ENCODE data around the gene GPR52.

The GPR52 gene

GRCh38 chr1:174469052-174469451 lies 21.3 kb downstream of the GPR52 start:
- no peak for FAIRE-seq
- TF ChIP-seq TAF1 (IDR thresholded peaks at IDR 0.05; ENCODE audit: borderline replicate concordance, low read depth, low read length) = no peak
- TF ChIP-seq POLR2A (IDR thresholded peaks at IDR 0.05; ENCODE audit: low read depth, low read length) = no peak
- TF ChIP-seq POLR2AphosphoS5 (IDR thresholded peaks at IDR 0.05; ENCODE audit: low read depth, low read length) = no peak
- DNase-seq (ENCODE audit: insufficient read length) = no peak

- DNase-seq (ENCODE audit: insufficient read length) (no peak), FAIRE-seq (peak; percentile 67)
- TF ChIP-seq TAF1 (IDR thresholded peaks at IDR 0.05; ENCODE audit: borderline replicate concordance, low read depth, low read length) = no peak
- TF ChIP-seq POLR2A (IDR thresholded peaks at IDR 0.05; ENCODE audit: low read depth, low read length) = no peak
- TF ChIP-seq POLR2AphosphoS5 (IDR thresholded peaks at IDR 0.05; ENCODE audit: low read depth, low read length) = no peak
These were observed 21.9 kb downstream of the GPR52 start for GRCh38 chr1:174469687-174470086.

GRCh38 chr1:174479281-174479680 lies 31.5 kb downstream of the GPR52 start:
- DNase-seq (ENCODE audit: insufficient read length) (no peak), FAIRE-seq (no peak)
- TF ChIP-seq POLR2AphosphoS5 (IDR thresholded peaks at IDR 0.05; ENCODE audit: low read depth, low read length) = no peak
- TF ChIP-seq POLR2A (IDR thresholded peaks at IDR 0.05; ENCODE audit: low read depth, low read length) = no peak
- TF ChIP-seq TAF1 (IDR thresholded peaks at IDR 0.05; ENCODE audit: borderline replicate concordance, low read depth, low read length) = no peak

DNA sequence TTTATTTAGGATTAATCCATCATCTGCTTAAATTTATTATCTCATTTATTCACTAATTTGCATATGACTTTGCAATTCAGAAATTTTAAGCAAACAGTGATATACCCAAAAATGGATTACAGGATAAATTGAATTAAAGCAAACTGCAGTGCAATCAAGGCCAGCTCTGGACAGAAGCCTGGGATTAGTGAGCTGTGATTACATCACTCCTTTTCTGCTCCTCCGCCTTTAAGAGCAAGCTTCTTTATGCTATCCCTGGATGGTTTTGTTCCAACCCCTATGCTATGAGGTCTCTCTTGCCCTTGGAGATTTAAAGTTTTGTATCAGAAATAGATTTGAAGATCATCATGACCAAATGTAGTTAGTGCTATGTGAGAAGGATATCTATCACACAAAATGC lies 32.6 kb downstream of the GPR52 start:
- TF ChIP-seq POLR2AphosphoS5 (IDR thresholded peaks at IDR 0.05; ENCODE audit: low read depth, low read length) (no peak), TAF1 (IDR thresholded peaks at IDR 0.05; ENCODE audit: borderline replicate concordance, low read depth, low read length) (no peak), POLR2A (IDR thresholded peaks at IDR 0.05; ENCODE audit: low read depth, low read length) (no peak)
- FAIRE-seq = no peak
- DNase-seq (ENCODE audit: insufficient read length) = no peak

DNA sequence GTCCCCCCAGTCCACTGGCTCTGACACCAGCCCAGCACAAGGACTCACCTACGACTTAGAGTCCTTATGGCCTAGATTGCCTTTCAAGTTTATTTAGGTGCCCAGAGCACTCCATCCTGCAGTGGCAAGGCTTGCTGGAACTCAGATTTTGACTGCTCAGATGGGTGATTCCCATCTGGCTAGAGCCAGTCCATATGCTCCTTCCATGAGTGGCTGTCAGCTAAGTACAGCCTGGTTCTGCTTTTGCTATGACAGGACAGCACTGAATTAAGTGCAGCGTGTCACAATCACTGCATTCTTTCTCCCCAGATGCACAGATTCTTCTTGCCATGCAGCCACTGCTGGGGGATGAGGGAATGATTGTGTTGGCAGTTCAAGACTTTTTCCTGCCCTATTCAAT lies 43.8 kb downstream of the GPR52 start:
- FAIRE-seq (peak; percentile 36), DNase-seq (ENCODE audit: insufficient read length) (no peak)
- no peak for TF ChIP-seq POLR2A (IDR thresholded peaks at IDR 0.05; ENCODE audit: low read depth, low read length)
- TF ChIP-seq TAF1 (IDR thresholded peaks at IDR 0.05; ENCODE audit: borderline replicate concordance, low read depth, low read length) = no peak
- no peak for TF ChIP-seq POLR2AphosphoS5 (IDR thresholded peaks at IDR 0.05; ENCODE audit: low read depth, low read length)

- FAIRE-seq = no peak
These were observed 49.7 kb downstream of the GPR52 start for GRCh38 chr1:174497478-174497877.

More at GRCh38 chr1:174497478-174497877, 49.7 kb downstream of the GPR52 start:
- TF ChIP-seq TAF1 (IDR thresholded peaks at IDR 0.05; ENCODE audit: borderline replicate concordance, low read depth, low read length) (no peak), POLR2A (IDR thresholded peaks at IDR 0.05; ENCODE audit: low read depth, low read length) (no peak), POLR2AphosphoS5 (IDR thresholded peaks at IDR 0.05; ENCODE audit: low read depth, low read length) (no peak)
- no peak for DNase-seq (ENCODE audit: insufficient read length)
